Measurements from ENCODE around the gene SCGB1C1. TPM values are rescaled to one million over a fixed set of nuclear protein-coding genes. Genes with fewer than 3 reads are reported as not detected.
"Not testable (repeated sequence)": the region's sequence is repeated elsewhere in the genome, so short reads cannot be mapped to it uniquely, and the experiment has no call there.

Gene SCGB1C1
- total RNA-seq (not detected), polyA plus RNA-seq (ENCODE audit: insufficient read length in 2 of 2) (not detected)
- long read RNA-seq, donor 1 = 0 reads
- long read RNA-seq, donor 2 = 0 reads
- long read RNA-seq, donor 3 = 0 reads
- long read RNA-seq, donor 4 = 0 reads

GRCh38 chr11:192674-193128, at the start of gene SCGB1C1:
SCGB1C1 (plus strand) TSS chr11:193078; CDS start chr11:193100, 22 bp downstream.
- H3K9me3 ChIP-seq (ENCODE audit: control insufficient read depth, insufficient read depth, low read length); H3K27me3 ChIP-seq (ENCODE audit: control insufficient read depth, insufficient read depth, low read length); H3K4me1 ChIP-seq (ENCODE audit: control insufficient read depth, insufficient read depth, low read length); H3K27ac ChIP-seq (ENCODE audit: low read depth, low read length); H3K36me3 ChIP-seq (ENCODE audit: control insufficient read depth, insufficient read depth, low read length); DNase-seq (ENCODE audit: low read depth in 4 of 6, low spot score in 6 of 6); H3K4me3 ChIP-seq (ENCODE audit: low read depth, low read length): not testable (repeated sequence)
- no CpG with 5 or more reads among the region's 11 CpGs for WGBS (ENCODE audit: insufficient coverage)

- H3K27ac ChIP-seq (ENCODE audit: low read depth, low read length); H3K4me3 ChIP-seq (ENCODE audit: low read depth, low read length); H3K9me3 ChIP-seq (ENCODE audit: control insufficient read depth, insufficient read depth, low read length); H3K4me1 ChIP-seq (ENCODE audit: control insufficient read depth, insufficient read depth, low read length); H3K36me3 ChIP-seq (ENCODE audit: control insufficient read depth, insufficient read depth, low read length); H3K27me3 ChIP-seq (ENCODE audit: control insufficient read depth, insufficient read depth, low read length); DNase-seq (ENCODE audit: low read depth in 4 of 6, low spot score in 6 of 6): not testable (repeated sequence)
- WGBS (ENCODE audit: insufficient coverage) = no CpG with 5 or more reads among the region's 13 CpGs
Observed at GRCh38 chr11:180242-180641, 12.6 kb upstream of the SCGB1C1 start.

DNA sequence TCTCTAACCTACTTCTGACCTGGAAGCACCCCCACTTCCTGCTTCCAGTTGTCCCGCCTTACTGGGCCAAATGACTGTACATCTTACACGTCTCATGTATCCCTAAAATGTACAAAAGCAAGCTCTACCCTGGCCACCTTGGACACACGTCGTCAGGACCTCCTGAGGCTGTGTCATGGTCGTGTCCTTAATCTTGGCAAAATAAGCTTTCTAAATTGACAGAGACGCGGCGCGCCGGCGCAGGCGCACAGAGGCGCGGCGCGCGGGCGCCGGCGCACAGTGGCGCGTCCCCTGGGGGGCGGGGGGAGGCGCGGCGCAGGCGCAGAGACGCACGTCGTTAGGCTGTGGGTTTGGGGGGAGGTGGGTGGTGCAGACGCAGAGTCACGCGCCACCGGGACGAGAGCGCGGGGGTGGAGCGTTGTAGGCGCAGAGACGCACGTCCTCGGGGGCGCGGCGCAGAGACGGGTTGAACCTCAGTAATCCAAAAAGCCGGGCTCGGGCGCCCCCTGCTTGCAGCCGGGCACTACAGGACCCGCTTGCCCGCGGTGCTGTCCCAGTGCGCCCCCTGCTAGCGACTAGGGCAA, 3.6 kb upstream of the SCGB1C1 start:
- not testable (repeated sequence) for H3K27me3 ChIP-seq (ENCODE audit: control insufficient read depth, insufficient read depth, low read length); H3K4me3 ChIP-seq (ENCODE audit: low read depth, low read length); H3K27ac ChIP-seq (ENCODE audit: low read depth, low read length); H3K4me1 ChIP-seq (ENCODE audit: control insufficient read depth, insufficient read depth, low read length); H3K36me3 ChIP-seq (ENCODE audit: control insufficient read depth, insufficient read depth, low read length); H3K9me3 ChIP-seq (ENCODE audit: control insufficient read depth, insufficient read depth, low read length)
- WGBS (ENCODE audit: insufficient coverage) = 49% methylated on average over 14 of the region's 55 CpGs
- DNase-seq (ENCODE audit: low read depth in 4 of 6, low spot score in 6 of 6) = peak in 1 of 6 donors; percentile 54

- not testable (repeated sequence) for DNase-seq (ENCODE audit: low read depth in 4 of 6, low spot score in 6 of 6); H3K4me3 ChIP-seq (ENCODE audit: low read depth, low read length); H3K4me1 ChIP-seq (ENCODE audit: control insufficient read depth, insufficient read depth, low read length); H3K36me3 ChIP-seq (ENCODE audit: control insufficient read depth, insufficient read depth, low read length); H3K9me3 ChIP-seq (ENCODE audit: control insufficient read depth, insufficient read depth, low read length); H3K27me3 ChIP-seq (ENCODE audit: control insufficient read depth, insufficient read depth, low read length); H3K27ac ChIP-seq (ENCODE audit: low read depth, low read length)
- WGBS (ENCODE audit: insufficient coverage) = 43% methylated on average over 6 of the region's 25 CpGs
Observed at GRCh38 chr11:189843-190311, 3.0 kb upstream of the SCGB1C1 start.

DNA sequence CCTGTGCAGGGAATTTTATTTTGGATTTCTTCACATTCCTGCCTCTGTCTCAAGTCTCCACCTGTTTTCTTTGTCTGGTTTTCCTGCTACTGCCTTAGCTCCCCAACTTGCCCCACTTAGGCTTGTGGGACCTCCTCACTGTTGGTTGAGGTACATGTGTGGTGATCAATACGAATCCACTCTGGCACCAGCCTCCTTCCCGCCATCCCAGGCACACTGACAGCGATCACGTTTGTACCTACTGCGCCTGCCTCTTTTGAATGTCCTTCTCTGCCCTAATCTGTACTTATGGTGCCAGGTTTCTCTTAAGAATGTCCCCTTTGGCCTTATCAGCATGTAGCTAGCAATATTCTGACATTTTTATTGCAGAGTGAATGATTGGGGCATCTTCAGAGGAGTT, 2.3 kb upstream of the SCGB1C1 start:
- not testable (repeated sequence) for H3K4me1 ChIP-seq (ENCODE audit: control insufficient read depth, insufficient read depth, low read length); H3K9me3 ChIP-seq (ENCODE audit: control insufficient read depth, insufficient read depth, low read length); H3K36me3 ChIP-seq (ENCODE audit: control insufficient read depth, insufficient read depth, low read length); H3K27ac ChIP-seq (ENCODE audit: low read depth, low read length); H3K27me3 ChIP-seq (ENCODE audit: control insufficient read depth, insufficient read depth, low read length); DNase-seq (ENCODE audit: low read depth in 4 of 6, low spot score in 6 of 6); H3K4me3 ChIP-seq (ENCODE audit: low read depth, low read length)
- no CpG with 5 or more reads among the region's 5 CpGs for WGBS (ENCODE audit: insufficient coverage)

GRCh38 chr11:191490-192478, 1.1 kb upstream of the SCGB1C1 start:
- H3K36me3 ChIP-seq (ENCODE audit: control insufficient read depth, insufficient read depth, low read length) = not testable (repeated sequence)

DNA sequence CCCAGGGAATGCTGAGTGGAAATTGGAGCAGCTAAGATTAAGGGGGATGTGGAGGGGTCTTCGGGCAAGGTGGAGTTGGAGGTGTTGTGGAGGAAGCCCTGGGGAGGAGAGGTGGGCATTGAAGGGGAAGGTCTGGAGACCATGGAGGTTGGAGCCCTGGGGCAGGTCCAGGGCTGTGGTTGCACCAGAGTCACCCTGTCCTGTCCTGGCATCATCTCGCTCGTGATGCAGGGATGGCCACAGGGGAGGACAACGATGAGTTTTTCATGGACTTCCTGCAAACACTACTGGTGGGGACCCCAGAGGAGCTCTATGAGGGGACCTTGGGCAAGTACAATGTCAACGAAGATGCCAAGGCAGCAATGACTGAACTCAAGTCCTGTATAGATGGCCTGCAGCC, 603 bp downstream of the SCGB1C1 start:
- not testable (repeated sequence) for H3K4me3 ChIP-seq (ENCODE audit: low read depth, low read length); H3K4me1 ChIP-seq (ENCODE audit: control insufficient read depth, insufficient read depth, low read length); H3K27ac ChIP-seq (ENCODE audit: low read depth, low read length); DNase-seq (ENCODE audit: low read depth in 4 of 6, low spot score in 6 of 6); H3K36me3 ChIP-seq (ENCODE audit: control insufficient read depth, insufficient read depth, low read length); H3K27me3 ChIP-seq (ENCODE audit: control insufficient read depth, insufficient read depth, low read length); H3K9me3 ChIP-seq (ENCODE audit: control insufficient read depth, insufficient read depth, low read length)
- WGBS (ENCODE audit: insufficient coverage) = 100% methylated on average over 1 of the region's 5 CpGs

More at GRCh38 chr11:191490-192478, 1.1 kb upstream of the SCGB1C1 start:
- not testable (repeated sequence) for DNase-seq (ENCODE audit: low read depth in 4 of 6, low spot score in 6 of 6); H3K4me1 ChIP-seq (ENCODE audit: control insufficient read depth, insufficient read depth, low read length); H3K27ac ChIP-seq (ENCODE audit: low read depth, low read length); H3K9me3 ChIP-seq (ENCODE audit: control insufficient read depth, insufficient read depth, low read length); H3K4me3 ChIP-seq (ENCODE audit: low read depth, low read length); H3K27me3 ChIP-seq (ENCODE audit: control insufficient read depth, insufficient read depth, low read length)
- no CpG with 5 or more reads among the region's 8 CpGs for WGBS (ENCODE audit: insufficient coverage)

DNA sequence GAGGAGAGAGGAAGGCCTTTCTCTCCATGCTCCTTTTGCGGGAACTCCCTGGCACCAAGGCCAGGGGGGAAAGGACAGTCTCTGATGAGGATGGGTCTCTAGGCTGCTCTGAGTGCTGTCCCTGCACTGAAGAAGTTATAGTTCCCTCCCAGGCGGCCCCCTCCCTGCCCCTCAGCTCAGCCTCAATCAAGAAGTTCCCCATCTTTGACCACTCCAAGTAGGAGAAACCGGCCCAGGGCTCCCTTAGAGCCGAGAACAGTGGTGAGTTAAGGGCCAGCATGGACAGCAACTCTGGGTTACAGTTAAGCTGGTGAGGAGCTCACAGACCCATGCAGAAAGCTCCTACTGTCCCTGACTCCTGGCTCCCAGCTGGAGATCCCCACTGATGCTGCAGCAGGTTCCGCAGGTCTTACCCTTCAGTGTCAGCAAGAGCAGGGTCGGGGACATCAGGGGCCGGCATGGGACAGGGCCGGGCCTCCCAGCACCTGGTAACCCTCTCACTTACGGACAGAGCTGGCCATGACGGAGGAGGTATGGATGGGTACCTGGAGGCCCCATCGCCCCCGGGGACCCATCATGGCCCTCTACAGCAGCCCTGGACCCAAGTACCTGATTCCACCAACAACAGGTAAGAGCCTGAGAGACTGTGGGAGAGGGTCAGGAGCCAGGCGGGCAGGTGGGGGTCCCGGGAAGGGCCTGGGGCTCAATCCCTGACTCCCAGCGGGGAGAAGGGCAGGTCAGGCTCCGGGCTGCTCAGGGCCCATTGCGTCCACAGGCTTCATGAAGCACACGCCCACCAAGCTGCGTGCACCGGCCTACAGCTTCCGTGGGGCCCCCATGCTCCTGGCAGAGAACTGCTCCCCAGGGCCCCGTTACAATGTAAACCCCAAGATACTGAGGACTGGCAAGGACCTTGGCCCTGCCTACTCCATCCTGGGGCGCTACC, 4.2 kb downstream of the SCGB1C1 start:
- 85% methylated on average over 18 of the region's 23 CpGs for WGBS (ENCODE audit: insufficient coverage)
- DNase-seq (ENCODE audit: low read depth in 4 of 6, low spot score in 6 of 6) = no peak

DNA sequence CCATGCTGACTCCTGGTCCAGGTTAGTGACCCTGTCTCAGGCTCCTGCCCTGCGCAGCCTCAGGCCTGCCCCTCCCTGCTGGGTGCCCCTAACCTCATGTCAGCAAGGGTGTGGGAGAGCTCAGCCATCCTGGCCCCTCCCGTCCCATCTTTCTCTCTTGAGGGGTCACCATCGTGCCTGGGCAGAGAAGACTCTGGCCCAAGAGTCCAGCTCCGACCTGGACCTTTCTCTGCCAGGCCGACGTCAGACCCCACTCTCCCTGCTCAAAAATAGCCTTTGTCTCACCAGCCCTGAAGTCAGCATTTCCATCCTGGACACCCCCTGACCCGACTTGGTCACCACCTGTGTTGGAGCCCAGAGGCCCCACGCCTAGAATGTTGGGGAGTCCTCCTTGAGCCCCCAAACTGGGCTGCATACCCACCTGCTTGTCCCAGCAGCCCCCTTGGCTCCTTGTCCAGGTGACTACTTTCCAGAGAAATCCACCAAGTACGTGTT, 4.9 kb downstream of the SCGB1C1 start:
- Histone ChIP-seq H3K4me1 (ENCODE audit: control insufficient read depth, insufficient read depth, low read length) (no peaks in the 10 kb centered on the region), H3K27me3 (ENCODE audit: control insufficient read depth, insufficient read depth, low read length) (no peaks in the 10 kb centered on the region), H3K36me3 (ENCODE audit: control insufficient read depth, insufficient read depth, low read length) (peaks cover 28% of the 10 kb centered on the region), H3K9me3 (ENCODE audit: control insufficient read depth, insufficient read depth, low read length) (no peaks in the 10 kb centered on the region), H3K4me3 (ENCODE audit: low read depth, low read length) (no peak overlapping the region), H3K27ac (ENCODE audit: low read depth, low read length) (no peak overlapping the region)
- WGBS (ENCODE audit: insufficient coverage) = 79% methylated on average over 9 of the region's 9 CpGs
- DNase-seq (ENCODE audit: low read depth in 4 of 6, low spot score in 6 of 6) = no peak

More for the DNA sequence above, 4.2 kb downstream of the SCGB1C1 start:
- no peaks in the 10 kb centered on the region for H3K27me3 ChIP-seq (ENCODE audit: control insufficient read depth, insufficient read depth, low read length)
- H3K4me3 ChIP-seq (ENCODE audit: low read depth, low read length) = no peak overlapping the region
- peaks cover 25% of the 10 kb centered on the region for H3K36me3 ChIP-seq (ENCODE audit: control insufficient read depth, insufficient read depth, low read length)
- no peak overlapping the region for H3K27ac ChIP-seq (ENCODE audit: low read depth, low read length)
- H3K9me3 ChIP-seq (ENCODE audit: control insufficient read depth, insufficient read depth, low read length) = no peaks in the 10 kb centered on the region
- no peaks in the 10 kb centered on the region for H3K4me1 ChIP-seq (ENCODE audit: control insufficient read depth, insufficient read depth, low read length)

All from spinal cord (tissue), 10 donors.